Brain pericyte (primary cell): ENCODE results near the gene RARS1.
"Not testable (repeated sequence)": the region's sequence is repeated elsewhere in the genome, so short reads cannot be mapped to it uniquely, and the experiment has no call there.

Source experiments
- DNase-seq: peaks from one replicate; pipeline ENCODE4 v3.0.0-alpha.2; 2012; ENCODE audit warnings: low read depth, low spot score

RARS1 gene

GRCh38 chr5:168480601-168481000 is 5.7 kb upstream of the RARS1 start:
- DNase-seq: no peak

- no peak for DNase-seq
Measured at GRCh38 chr5:168481330-168481788, 4.9 kb upstream of the RARS1 start.

- DNase-seq: no peak
Measured at GRCh38 chr5:168482361-168482760, 3.9 kb upstream of the RARS1 start.

- DNase-seq: no peak
Measured at GRCh38 chr5:168489059-168489458, 2.8 kb downstream of the RARS1 start.

GRCh38 chr5:168494057-168494555 is 7.8 kb downstream of the RARS1 start:
- no peak for DNase-seq

- no peak for DNase-seq
Measured at GRCh38 chr5:168502563-168503237, 16.4 kb downstream of the RARS1 start.

GRCh38 chr5:168513861-168514428 is 27.7 kb downstream of the RARS1 start:
- no peak for DNase-seq

GRCh38 chr5:168525856-168526255 is 39.6 kb downstream of the RARS1 start:
- DNase-seq: no peak

GRCh38 chr5:168527756-168528295 is 41.6 kb downstream of the RARS1 start:
- no peak for DNase-seq

- DNase-seq: no peak
Measured at GRCh38 chr5:168528521-168529373, 42.5 kb downstream of the RARS1 start, which contains the start of gene FBLL1. FBLL1 (plus strand) TSS chr5:168529305; CDS start chr5:168529505, 200 bp downstream.

GRCh38 chr5:168529374-168530234 is 43.3 kb downstream of the RARS1 start:
- no peak for DNase-seq

- no peak for DNase-seq
Measured at GRCh38 chr5:168530621-168531150, 44.4 kb downstream of the RARS1 start.

- DNase-seq: no peak
Measured at GRCh38 chr5:168531191-168531590, 44.9 kb downstream of the RARS1 start.

GRCh38 chr5:168531987-168532864 is 46.0 kb downstream of the RARS1 start:
- no peak for DNase-seq

- DNase-seq: not testable (repeated sequence)
Measured at GRCh38 chr5:168534351-168534750, 48.1 kb downstream of the RARS1 start.

GRCh38 chr5:168537176-168537575 is 50.9 kb downstream of the RARS1 start:
- DNase-seq: no peak

- DNase-seq: no peak
Measured at GRCh38 chr5:168549554-168549953, 63.3 kb downstream of the RARS1 start.

- no peak for DNase-seq
Measured at GRCh38 chr5:168550656-168551055, 64.4 kb downstream of the RARS1 start.

- peak; percentile 72 for DNase-seq
Measured at GRCh38 chr5:168552146-168552545, 65.9 kb downstream of the RARS1 start.
